ENCODE results near the gene TUBD1.

Gene TUBD1

DNA sequence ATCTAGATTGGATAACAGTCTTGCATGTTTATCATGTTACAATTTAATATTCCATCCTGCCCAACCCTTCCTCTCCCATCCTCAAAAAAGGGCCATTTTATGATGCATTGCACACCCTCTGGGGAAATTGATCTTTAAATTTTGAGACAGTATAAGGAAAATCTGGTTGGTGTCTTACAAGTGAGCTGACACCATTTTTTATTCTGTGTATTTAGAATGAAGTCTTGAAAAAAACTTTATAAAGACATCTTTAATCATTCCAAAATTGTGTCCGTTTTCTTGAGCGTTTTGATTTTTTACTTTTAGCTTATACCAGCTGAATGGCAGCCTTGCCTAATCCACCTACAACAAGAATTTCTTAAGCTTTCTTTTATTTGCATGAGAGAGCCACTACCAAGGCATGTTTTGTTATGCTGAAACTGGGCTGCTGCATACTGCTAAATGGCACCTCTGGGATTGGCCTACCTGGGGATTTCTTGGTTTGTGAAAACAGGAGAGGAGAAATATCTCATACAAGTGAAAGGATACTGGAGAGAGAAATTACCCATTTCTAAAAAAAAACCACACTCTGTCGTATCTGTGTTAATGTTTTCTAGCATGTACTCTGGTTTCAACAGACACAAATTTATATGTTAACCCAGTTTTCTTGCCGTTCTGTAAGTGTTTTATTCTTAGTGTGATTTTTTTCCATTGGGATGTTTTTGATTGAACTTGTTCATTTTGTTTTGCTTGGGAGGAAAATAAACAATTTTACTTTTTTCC is 52.2 kb downstream of the TUBD1 start:
- peak; percentile 71 for DNase-seq (ENCODE audit: low read depth, low spot score)
- Histone ChIP-seq H3K27me3 (ENCODE audit: insufficient read depth, insufficient read length) (no peaks in the 10 kb centered on the region), H3K9ac (ENCODE audit: insufficient read length, low read depth) (peak overlapping the region; percentile 66), H3K4me3 (ENCODE audit: insufficient read length, low read depth) (peak overlapping the region; percentile 51), H3K36me3 (ENCODE audit: insufficient read depth, insufficient read length, low read length) (peaks cover 33% of the 10 kb centered on the region), H3K4me1 (ENCODE audit: insufficient read depth, insufficient read length) (no peaks in the 10 kb centered on the region), H3K9me3 (ENCODE audit: insufficient read depth, low read length) (no peaks in the 10 kb centered on the region)
- no peak for TF ChIP-seq SUZ12 (IDR thresholded peaks at IDR 0.05; ENCODE audit: extremely low read depth, insufficient read depth, insufficient read length)
- no peak for TF ChIP-seq ZNF274 (IDR thresholded peaks at IDR 0.05; ENCODE audit: low read depth, low read length)
- TF ChIP-seq YY1 (IDR thresholded peaks at IDR 0.05; ENCODE audit: insufficient read depth, insufficient read length) = no peak

DNA sequence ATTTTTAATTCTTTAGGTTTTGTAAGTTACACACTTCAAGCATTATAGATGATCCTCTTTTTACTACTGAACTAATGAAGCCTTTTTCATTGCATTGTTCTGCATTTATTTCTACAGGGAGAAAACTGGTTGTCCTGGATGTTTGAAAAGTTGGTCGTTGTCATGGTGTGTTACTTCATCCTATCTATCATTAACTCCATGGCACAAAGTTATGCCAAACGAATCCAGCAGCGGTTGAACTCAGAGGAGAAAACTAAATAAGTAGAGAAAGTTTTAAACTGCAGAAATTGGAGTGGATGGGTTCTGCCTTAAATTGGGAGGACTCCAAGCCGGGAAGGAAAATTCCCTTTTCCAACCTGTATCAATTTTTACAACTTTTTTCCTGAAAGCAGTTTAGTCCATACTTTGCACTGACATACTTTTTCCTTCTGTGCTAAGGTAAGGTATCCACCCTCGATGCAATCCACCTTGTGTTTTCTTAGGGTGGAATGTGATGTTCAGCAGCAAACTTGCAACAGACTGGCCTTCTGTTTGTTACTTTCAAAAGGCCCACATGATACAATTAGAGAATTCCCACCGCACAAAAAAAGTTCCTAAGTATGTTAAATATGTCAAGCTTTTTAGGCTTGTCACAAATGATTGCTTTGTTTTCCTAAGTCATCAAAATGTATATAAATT is 53.0 kb downstream of the TUBD1 start:
- DNase-seq (ENCODE audit: low read depth, low spot score) = no peak
- H3K36me3 ChIP-seq (ENCODE audit: insufficient read depth, insufficient read length, low read length) = peaks cover 33% of the 10 kb centered on the region
- H3K9ac ChIP-seq (ENCODE audit: insufficient read length, low read depth) = peak overlapping the region; percentile 66
- H3K4me1 ChIP-seq (ENCODE audit: insufficient read depth, insufficient read length) = no peaks in the 10 kb centered on the region
- H3K9me3 ChIP-seq (ENCODE audit: insufficient read depth, low read length) = no peaks in the 10 kb centered on the region
- no peaks in the 10 kb centered on the region for H3K27me3 ChIP-seq (ENCODE audit: insufficient read depth, insufficient read length)
- peak overlapping the region; percentile 51 for H3K4me3 ChIP-seq (ENCODE audit: insufficient read length, low read depth)
- no peak for TF ChIP-seq SUZ12 (IDR thresholded peaks at IDR 0.05; ENCODE audit: extremely low read depth, insufficient read depth, insufficient read length)
- no peak for TF ChIP-seq YY1 (IDR thresholded peaks at IDR 0.05; ENCODE audit: insufficient read depth, insufficient read length)
- no peak for TF ChIP-seq ZNF274 (IDR thresholded peaks at IDR 0.05; ENCODE audit: low read depth, low read length)

DNA sequence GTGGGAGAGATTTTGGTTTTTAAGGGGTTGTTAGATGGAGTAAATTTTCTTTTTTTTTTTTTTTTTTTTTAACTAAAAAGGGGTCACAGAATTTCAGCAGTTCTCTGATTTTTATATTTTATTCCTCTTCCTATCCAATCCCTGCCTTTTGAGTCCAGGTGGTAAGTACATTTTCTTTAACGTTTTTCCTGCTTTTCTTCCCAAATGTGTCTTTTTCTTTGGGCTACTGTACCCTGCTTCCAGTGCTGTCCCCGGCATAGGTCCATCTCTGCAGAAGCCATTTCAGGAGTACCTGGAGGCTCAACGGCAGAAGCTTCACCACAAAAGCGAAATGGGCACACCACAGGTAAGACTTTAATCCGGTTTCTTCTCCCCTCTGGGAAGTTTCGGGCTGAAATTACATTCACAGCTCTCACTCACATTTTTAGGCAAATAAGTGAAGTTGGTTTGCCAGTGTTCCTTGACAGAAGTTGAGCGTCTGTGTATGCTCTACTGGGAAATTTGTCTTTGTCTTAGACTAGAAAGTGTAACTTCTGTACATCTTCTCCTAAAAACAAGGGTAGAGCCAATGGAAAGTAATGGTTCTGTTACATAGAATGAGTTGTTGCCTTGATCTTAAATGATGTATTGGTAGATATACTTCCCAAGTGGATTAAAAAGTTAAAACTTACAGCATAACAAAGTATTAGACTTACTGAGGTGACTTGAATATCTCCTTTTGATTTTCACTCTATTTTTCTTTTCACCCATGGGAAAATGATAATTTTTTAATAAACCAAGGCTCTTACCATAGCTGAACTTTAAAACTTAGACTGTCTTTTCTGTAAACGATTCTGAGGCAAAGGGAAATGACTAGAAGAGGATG is 54.5 kb downstream of the TUBD1 start:
- no peak for DNase-seq (ENCODE audit: low read depth, low spot score)
- no peaks in the 10 kb centered on the region for H3K4me1 ChIP-seq (ENCODE audit: insufficient read depth, insufficient read length)
- TF ChIP-seq SUZ12 (IDR thresholded peaks at IDR 0.05; ENCODE audit: extremely low read depth, insufficient read depth, insufficient read length) (no peak), ZNF274 (IDR thresholded peaks at IDR 0.05; ENCODE audit: low read depth, low read length) (no peak), YY1 (IDR thresholded peaks at IDR 0.05; ENCODE audit: insufficient read depth, insufficient read length) (no peak)
- H3K9ac ChIP-seq (ENCODE audit: insufficient read length, low read depth) = peak overlapping the region; percentile 66
- H3K9me3 ChIP-seq (ENCODE audit: insufficient read depth, low read length) = no peaks in the 10 kb centered on the region
- H3K4me3 ChIP-seq (ENCODE audit: insufficient read length, low read depth) = peak overlapping the region; percentile 51
- peaks cover 33% of the 10 kb centered on the region for H3K36me3 ChIP-seq (ENCODE audit: insufficient read depth, insufficient read length, low read length)
- no peaks in the 10 kb centered on the region for H3K27me3 ChIP-seq (ENCODE audit: insufficient read depth, insufficient read length)

DNA sequence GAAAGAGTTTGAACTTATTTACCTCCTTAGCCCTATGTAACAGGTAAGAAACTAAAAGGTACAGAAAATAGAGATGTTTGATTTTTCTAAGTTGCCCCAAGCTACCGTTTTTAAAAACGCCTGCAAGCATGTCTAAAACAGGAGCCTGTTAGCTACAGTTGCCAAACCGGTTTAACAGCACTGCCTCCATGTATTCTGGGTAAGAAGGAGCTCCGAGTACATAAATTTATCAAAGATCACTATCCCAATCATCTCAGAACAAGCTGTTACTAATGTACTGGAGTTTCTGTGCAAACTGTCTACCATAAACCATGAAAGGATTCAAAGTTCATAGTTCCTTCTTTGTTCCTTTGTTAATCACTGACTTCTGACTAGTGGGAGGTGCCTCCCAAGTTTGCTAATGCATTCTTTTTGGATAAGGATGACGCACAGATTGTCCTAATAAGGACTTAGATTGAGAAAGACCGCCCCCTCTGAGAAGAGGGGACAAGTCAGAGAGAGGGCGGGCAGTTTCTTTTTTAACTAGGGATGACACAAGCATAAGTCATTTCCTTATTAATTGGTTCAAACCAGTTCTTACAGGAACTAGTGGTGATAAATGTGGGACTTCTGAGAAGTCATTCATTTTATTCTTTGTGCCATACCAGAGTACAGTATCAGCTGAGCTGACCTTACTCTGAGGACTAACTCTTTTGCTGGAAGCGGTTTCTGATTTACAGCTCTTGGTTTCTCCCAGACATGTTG is 55.3 kb downstream of the TUBD1 start:
- no peak for TF ChIP-seq ZNF274 (IDR thresholded peaks at IDR 0.05; ENCODE audit: low read depth, low read length)
- Histone ChIP-seq H3K36me3 (ENCODE audit: insufficient read depth, insufficient read length, low read length) (peaks cover 33% of the 10 kb centered on the region), H3K9me3 (ENCODE audit: insufficient read depth, low read length) (no peaks in the 10 kb centered on the region), H3K4me1 (ENCODE audit: insufficient read depth, insufficient read length) (no peaks in the 10 kb centered on the region), H3K9ac (ENCODE audit: insufficient read length, low read depth) (peak overlapping the region; percentile 66), H3K27me3 (ENCODE audit: insufficient read depth, insufficient read length) (no peaks in the 10 kb centered on the region), H3K4me3 (ENCODE audit: insufficient read length, low read depth) (peak overlapping the region; percentile 51)
- DNase-seq (ENCODE audit: low read depth, low spot score) = peak; percentile 82

DNA sequence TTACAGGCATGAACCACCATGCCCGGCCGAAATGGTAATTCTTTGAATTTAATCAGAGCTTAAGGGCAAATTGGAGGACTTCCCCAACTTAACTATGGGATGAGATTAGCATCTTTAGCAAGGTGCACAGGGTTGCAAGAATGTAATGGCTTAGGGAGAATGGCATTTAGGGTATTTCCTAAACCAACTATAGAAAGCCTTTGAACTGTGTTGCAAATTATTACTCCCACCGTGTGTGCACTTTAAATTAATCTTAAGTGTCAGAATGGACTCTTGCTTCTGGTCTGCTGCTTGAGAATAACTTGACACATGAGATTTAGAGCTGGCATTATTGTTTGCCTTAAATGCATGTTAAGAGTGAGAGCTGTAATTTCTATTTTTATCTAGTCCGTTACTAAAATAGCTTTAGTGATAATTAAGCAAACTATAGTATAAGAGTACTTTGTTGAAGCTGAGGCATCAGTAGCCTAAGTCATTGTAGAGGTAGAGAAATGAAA is 59.8 kb downstream of the TUBD1 start:
- DNase-seq (ENCODE audit: low read depth, low spot score) = no peak
- TF ChIP-seq YY1 (IDR thresholded peaks at IDR 0.05; ENCODE audit: insufficient read depth, insufficient read length) = no peak
- no peak for TF ChIP-seq SUZ12 (IDR thresholded peaks at IDR 0.05; ENCODE audit: extremely low read depth, insufficient read depth, insufficient read length)
- TF ChIP-seq ZNF274 (IDR thresholded peaks at IDR 0.05; ENCODE audit: low read depth, low read length) = no peak
- H3K9me3 ChIP-seq (ENCODE audit: insufficient read depth, low read length) = no peaks in the 10 kb centered on the region
- H3K9ac ChIP-seq (ENCODE audit: insufficient read length, low read depth) = no peak overlapping the region
- no peaks in the 10 kb centered on the region for H3K27me3 ChIP-seq (ENCODE audit: insufficient read depth, insufficient read length)
- no peaks in the 10 kb centered on the region for H3K36me3 ChIP-seq (ENCODE audit: insufficient read depth, insufficient read length, low read length)
- H3K4me3 ChIP-seq (ENCODE audit: insufficient read length, low read depth) = no peak overlapping the region
- peaks cover 2% of the 10 kb centered on the region for H3K4me1 ChIP-seq (ENCODE audit: insufficient read depth, insufficient read length)

DNA sequence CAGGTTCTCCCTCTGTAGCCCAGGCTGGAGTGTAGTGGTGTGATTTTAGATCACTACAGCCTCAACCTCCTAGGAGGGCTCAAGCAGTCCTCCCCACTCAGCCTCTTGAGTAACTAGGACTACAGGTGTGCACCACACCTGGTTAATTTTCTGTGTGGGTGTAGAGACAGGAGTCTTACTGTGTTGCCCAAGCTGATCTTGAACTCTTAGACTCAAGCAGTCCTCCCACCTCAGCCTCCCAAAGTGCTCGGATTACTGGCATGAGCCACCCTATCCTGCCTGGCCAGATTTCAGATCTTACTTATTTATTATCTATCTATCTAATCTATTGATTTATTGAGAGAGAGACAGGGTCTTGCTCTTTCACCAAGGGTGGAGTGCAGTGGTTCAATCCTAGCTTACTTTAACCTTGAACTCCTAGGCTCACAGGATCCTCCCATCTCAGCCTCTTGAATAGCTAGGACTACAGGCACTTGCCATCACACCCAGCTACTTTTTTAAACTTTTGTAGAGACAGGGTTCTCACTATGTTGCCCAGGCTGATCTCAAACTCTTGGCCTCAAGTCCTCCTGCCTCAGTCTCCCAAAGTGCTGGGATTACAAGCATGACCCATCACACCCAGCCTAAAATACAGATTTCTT is 61.8 kb downstream of the TUBD1 start:
- no peak for TF ChIP-seq SUZ12 (IDR thresholded peaks at IDR 0.05; ENCODE audit: extremely low read depth, insufficient read depth, insufficient read length)
- no peak for TF ChIP-seq ZNF274 (IDR thresholded peaks at IDR 0.05; ENCODE audit: low read depth, low read length)
- TF ChIP-seq YY1 (IDR thresholded peaks at IDR 0.05; ENCODE audit: insufficient read depth, insufficient read length) = no peak
- Histone ChIP-seq H3K27me3 (ENCODE audit: insufficient read depth, insufficient read length) (no peaks in the 10 kb centered on the region), H3K9ac (ENCODE audit: insufficient read length, low read depth) (no peak overlapping the region), H3K36me3 (ENCODE audit: insufficient read depth, insufficient read length, low read length) (peaks cover 2% of the 10 kb centered on the region), H3K4me3 (ENCODE audit: insufficient read length, low read depth) (no peak overlapping the region), H3K4me1 (ENCODE audit: insufficient read depth, insufficient read length) (peaks cover 2% of the 10 kb centered on the region), H3K9me3 (ENCODE audit: insufficient read depth, low read length) (no peaks in the 10 kb centered on the region)
- no peak for DNase-seq (ENCODE audit: low read depth, low spot score)

Data from NT2/D1 (cell line).